Measurements from ENCODE around the gene CLSTN2. TPM values are rescaled to one million over a fixed set of nuclear protein-coding genes. Genes with fewer than 3 reads are reported as not detected.

Gene CLSTN2
- total RNA-seq, 1 experiment from 2014 or later, result not detected

DNA sequence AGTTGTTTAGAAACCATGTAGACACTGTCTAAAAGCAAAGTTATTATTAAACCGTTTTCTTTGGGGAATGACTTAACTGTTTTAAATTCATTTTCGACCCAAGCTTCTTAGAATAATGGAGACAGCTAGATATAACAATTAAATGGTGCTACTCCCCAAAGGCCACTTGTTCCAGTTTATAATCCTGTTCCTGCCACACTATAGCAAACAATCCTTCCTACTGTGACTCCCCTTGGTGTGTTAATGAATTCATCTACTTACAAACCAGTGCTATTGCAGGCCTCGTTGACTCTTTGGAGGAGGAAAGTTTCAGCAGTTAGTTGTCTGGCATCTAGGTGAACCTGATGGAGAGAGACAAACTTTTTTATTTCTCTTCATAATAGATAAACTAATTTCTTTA lies 25.2 kb upstream of the CLSTN2 start:
- Histone ChIP-seq H4K20me1 (ENCODE audit: insufficient read depth, low read depth, low read length) (no peaks in the 10 kb centered on the region), H3K27ac (ENCODE audit: low read length) (no peak overlapping the region), H2AFZ (ENCODE audit: low read length) (no peak overlapping the region), H3K9ac (ENCODE audit: low read length) (no peak overlapping the region), H3K4me1 (ENCODE audit: low read length) (no peaks in the 10 kb centered on the region), H3K9me3 (ENCODE audit: low read length) (no peaks in the 10 kb centered on the region), H3K4me3 (ENCODE audit: low read length) (no peak overlapping the region), H3K79me2 (ENCODE audit: low read length) (no peaks in the 10 kb centered on the region), H3K9me2 (replicated peaks; ENCODE audit: insufficient read depth, low read length) (no peaks in the 10 kb centered on the region), H3K27me3 (ENCODE audit: low read length) (no peaks in the 10 kb centered on the region), H3K4me2 (ENCODE audit: low read depth, low read length, poor library complexity, severe bottlenecking) (no peak overlapping the region), H3K36me3 (ENCODE audit: insufficient read depth, low read length) (no peaks in the 10 kb centered on the region)
- DNase-seq, result no peak

GRCh38 chr3:139916271-139916670 lies 18.7 kb upstream of the CLSTN2 start:
- Histone ChIP-seq H3K4me1 (ENCODE audit: low read length) (no peaks in the 10 kb centered on the region), H3K9me2 (replicated peaks; ENCODE audit: insufficient read depth, low read length) (no peaks in the 10 kb centered on the region), H3K36me3 (ENCODE audit: insufficient read depth, low read length) (no peaks in the 10 kb centered on the region), H3K9me3 (ENCODE audit: low read length) (no peaks in the 10 kb centered on the region), H3K9ac (ENCODE audit: low read length) (no peak overlapping the region), H3K4me2 (ENCODE audit: low read depth, low read length, poor library complexity, severe bottlenecking) (no peak overlapping the region), H3K4me3 (ENCODE audit: low read length) (no peak overlapping the region), H2AFZ (ENCODE audit: low read length) (no peak overlapping the region), H3K79me2 (ENCODE audit: low read length) (no peaks in the 10 kb centered on the region), H3K27ac (ENCODE audit: low read length) (no peak overlapping the region), H4K20me1 (ENCODE audit: insufficient read depth, low read depth, low read length) (no peaks in the 10 kb centered on the region), H3K27me3 (ENCODE audit: low read length) (no peaks in the 10 kb centered on the region)
- DNase-seq, result no peak

GRCh38 chr3:139917226-139917785 lies 17.7 kb upstream of the CLSTN2 start:
- Histone ChIP-seq H3K79me2 (ENCODE audit: low read length) (no peaks in the 10 kb centered on the region), H3K9ac (ENCODE audit: low read length) (no peak overlapping the region), H3K27ac (ENCODE audit: low read length) (no peak overlapping the region), H4K20me1 (ENCODE audit: insufficient read depth, low read depth, low read length) (no peaks in the 10 kb centered on the region), H3K27me3 (ENCODE audit: low read length) (no peaks in the 10 kb centered on the region), H3K4me3 (ENCODE audit: low read length) (no peak overlapping the region), H2AFZ (ENCODE audit: low read length) (no peak overlapping the region), H3K9me2 (replicated peaks; ENCODE audit: insufficient read depth, low read length) (no peaks in the 10 kb centered on the region), H3K4me1 (ENCODE audit: low read length) (no peaks in the 10 kb centered on the region), H3K36me3 (ENCODE audit: insufficient read depth, low read length) (no peaks in the 10 kb centered on the region), H3K4me2 (ENCODE audit: low read depth, low read length, poor library complexity, severe bottlenecking) (no peak overlapping the region), H3K9me3 (ENCODE audit: low read length) (no peaks in the 10 kb centered on the region)
- DNase-seq, result no peak

DNA sequence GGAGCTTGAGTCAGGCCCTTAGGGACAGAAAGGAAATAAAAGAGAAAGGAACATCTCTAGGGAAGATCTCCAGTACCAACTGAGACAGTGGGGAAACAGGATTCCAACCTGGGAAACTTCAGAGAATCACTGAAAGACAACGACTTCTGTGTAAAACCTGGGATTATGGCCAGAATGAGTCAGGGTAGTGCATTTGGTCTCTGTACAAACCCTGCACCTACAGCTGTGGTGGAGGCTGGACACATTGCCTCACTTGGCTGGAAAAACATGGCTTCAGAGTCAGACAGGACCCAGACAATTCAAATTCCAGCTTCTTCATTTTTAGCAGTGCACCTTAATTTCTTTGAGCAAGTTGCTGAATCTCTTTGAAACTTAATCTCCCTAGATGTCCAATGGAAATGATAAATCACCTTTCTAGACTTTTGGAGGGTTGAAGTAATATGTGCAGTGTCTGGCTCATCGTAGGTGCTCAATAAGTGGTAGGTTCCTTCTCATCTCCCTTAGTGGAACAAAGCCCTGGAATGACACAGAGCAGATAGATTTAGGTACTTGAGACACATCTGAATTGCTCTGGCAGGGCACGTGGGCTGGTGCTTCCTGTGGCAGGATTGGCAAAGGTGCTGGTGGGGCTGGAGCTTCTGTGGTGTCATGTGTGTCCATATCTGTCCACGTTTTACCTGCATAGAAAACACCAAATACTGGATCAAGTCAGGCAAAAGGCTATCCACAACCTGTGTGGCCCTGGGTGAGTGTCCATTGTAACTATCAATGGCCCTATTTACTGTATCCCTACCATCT lies 6.1 kb upstream of the CLSTN2 start:
- Histone ChIP-seq H3K4me3 (ENCODE audit: low read length) (no peak overlapping the region), H4K20me1 (ENCODE audit: insufficient read depth, low read depth, low read length) (no peaks in the 10 kb centered on the region), H3K9ac (ENCODE audit: low read length) (no peak overlapping the region), H3K9me2 (replicated peaks; ENCODE audit: insufficient read depth, low read length) (no peaks in the 10 kb centered on the region), H2AFZ (ENCODE audit: low read length) (no peak overlapping the region), H3K9me3 (ENCODE audit: low read length) (no peaks in the 10 kb centered on the region), H3K27ac (ENCODE audit: low read length) (no peak overlapping the region), H3K79me2 (ENCODE audit: low read length) (no peaks in the 10 kb centered on the region), H3K27me3 (ENCODE audit: low read length) (no peaks in the 10 kb centered on the region), H3K36me3 (ENCODE audit: insufficient read depth, low read length) (no peaks in the 10 kb centered on the region), H3K4me1 (ENCODE audit: low read length) (no peaks in the 10 kb centered on the region), H3K4me2 (ENCODE audit: low read depth, low read length, poor library complexity, severe bottlenecking) (no peak overlapping the region)
- DNase-seq, result peak; percentile 19

DNA sequence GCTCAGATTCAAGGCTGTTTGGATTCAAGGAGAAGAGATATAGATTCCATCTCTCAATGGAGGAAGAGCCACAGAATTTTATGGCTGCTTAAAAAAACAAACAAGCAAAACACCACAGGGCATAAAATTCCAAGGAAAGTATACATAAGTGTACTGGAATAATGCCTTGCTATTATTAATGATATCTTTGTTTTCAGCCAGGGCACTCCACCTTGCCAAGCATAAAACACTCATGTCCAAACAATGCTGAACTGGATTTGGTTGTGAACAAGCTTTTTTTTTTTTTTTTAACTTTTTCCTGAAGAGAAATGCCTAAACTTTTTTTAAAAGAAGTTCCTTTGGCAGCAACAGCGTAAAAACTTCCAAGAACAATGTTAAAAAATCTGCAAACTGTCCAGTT lies 4.8 kb upstream of the CLSTN2 start:
- no peaks in the 10 kb centered on the region for H3K79me2 ChIP-seq (ENCODE audit: low read length)
- H2AFZ ChIP-seq (ENCODE audit: low read length), result no peak overlapping the region
- no peaks in the 10 kb centered on the region for H4K20me1 ChIP-seq (ENCODE audit: insufficient read depth, low read depth, low read length)
- H3K4me1 ChIP-seq (ENCODE audit: low read length), result no peaks in the 10 kb centered on the region
- no peak overlapping the region for H3K4me2 ChIP-seq (ENCODE audit: low read depth, low read length, poor library complexity, severe bottlenecking)
- H3K4me3 ChIP-seq (ENCODE audit: low read length), result no peak overlapping the region
- H3K27ac ChIP-seq (ENCODE audit: low read length), result no peak overlapping the region
- no peaks in the 10 kb centered on the region for H3K9me3 ChIP-seq (ENCODE audit: low read length)
- H3K36me3 ChIP-seq (ENCODE audit: insufficient read depth, low read length), result no peaks in the 10 kb centered on the region
- H3K9ac ChIP-seq (ENCODE audit: low read length), result no peak overlapping the region
- H3K9me2 ChIP-seq (replicated peaks; ENCODE audit: insufficient read depth, low read length), result no peaks in the 10 kb centered on the region
- no peaks in the 10 kb centered on the region for H3K27me3 ChIP-seq (ENCODE audit: low read length)
- DNase-seq, result no peak

GRCh38 chr3:139933766-139934165 lies 1.2 kb upstream of the CLSTN2 start:
- H3K4me3 ChIP-seq (ENCODE audit: low read length), result no peak overlapping the region
- H4K20me1 ChIP-seq (ENCODE audit: insufficient read depth, low read depth, low read length), result no peaks in the 10 kb centered on the region
- H3K9ac ChIP-seq (ENCODE audit: low read length), result no peak overlapping the region
- H3K36me3 ChIP-seq (ENCODE audit: insufficient read depth, low read length), result no peaks in the 10 kb centered on the region
- no peaks in the 10 kb centered on the region for H3K9me3 ChIP-seq (ENCODE audit: low read length)
- H3K27me3 ChIP-seq (ENCODE audit: low read length), result no peaks in the 10 kb centered on the region
- DNase-seq, result peak; percentile 21
- H3K4me2 ChIP-seq (ENCODE audit: low read depth, low read length, poor library complexity, severe bottlenecking), result no peak overlapping the region
- no peak overlapping the region for H3K27ac ChIP-seq (ENCODE audit: low read length)
- H2AFZ ChIP-seq (ENCODE audit: low read length), result no peak overlapping the region
- no peaks in the 10 kb centered on the region for H3K9me2 ChIP-seq (replicated peaks; ENCODE audit: insufficient read depth, low read length)
- H3K4me1 ChIP-seq (ENCODE audit: low read length), result peaks cover 2% of the 10 kb centered on the region; the same call in 1 of the 2 replicates
- no peaks in the 10 kb centered on the region for H3K79me2 ChIP-seq (ENCODE audit: low read length)

DNA sequence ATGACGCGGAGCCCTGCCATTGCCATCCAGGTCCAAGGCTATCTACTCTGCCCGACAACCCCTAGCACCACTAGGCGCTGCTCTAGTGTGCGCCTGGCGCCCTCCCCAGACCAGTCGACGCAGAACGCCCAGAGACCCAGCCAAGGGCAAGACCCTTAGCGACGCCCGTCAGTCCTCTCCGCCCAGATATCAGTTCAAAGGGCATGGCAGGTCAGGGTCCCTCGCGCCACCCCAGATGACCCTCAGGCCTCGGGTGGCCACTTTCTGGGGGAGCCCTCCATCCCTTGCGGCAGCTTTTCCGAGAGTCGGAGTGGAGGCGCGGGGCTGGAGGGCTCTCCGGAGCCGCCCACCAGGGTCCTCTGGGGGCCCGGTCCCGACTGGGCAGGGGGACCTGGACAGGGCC lies 371 bp upstream of the CLSTN2 start:
- no peaks in the 10 kb centered on the region for H3K9me3 ChIP-seq (ENCODE audit: low read length)
- no peaks in the 10 kb centered on the region for H3K9me2 ChIP-seq (replicated peaks; ENCODE audit: insufficient read depth, low read length)
- H3K36me3 ChIP-seq (ENCODE audit: insufficient read depth, low read length), result no peaks in the 10 kb centered on the region
- H3K4me2 ChIP-seq (ENCODE audit: low read depth, low read length, poor library complexity, severe bottlenecking), result peak overlapping the region; percentile 44
- no peaks in the 10 kb centered on the region for H3K79me2 ChIP-seq (ENCODE audit: low read length)
- H3K9ac ChIP-seq (ENCODE audit: low read length), result no peak overlapping the region
- H3K27ac ChIP-seq (ENCODE audit: low read length), result no peak overlapping the region
- no peaks in the 10 kb centered on the region for H4K20me1 ChIP-seq (ENCODE audit: insufficient read depth, low read depth, low read length)
- H3K4me3 ChIP-seq (ENCODE audit: low read length), result peak overlapping the region; percentile 57; the same call in 1 of the 2 replicates
- peak; percentile 40 for DNase-seq
- H3K4me1 ChIP-seq (ENCODE audit: low read length), result peaks cover 2% of the 10 kb centered on the region; the same call in 1 of the 2 replicates
- H2AFZ ChIP-seq (ENCODE audit: low read length), result no peak overlapping the region
- no peaks in the 10 kb centered on the region for H3K27me3 ChIP-seq (ENCODE audit: low read length)

- Histone ChIP-seq H3K27ac (ENCODE audit: low read length) (no peak overlapping the region), H3K4me3 (ENCODE audit: low read length) (peak overlapping the region; percentile 57; the same call in 1 of the 2 replicates), H3K36me3 (ENCODE audit: insufficient read depth, low read length) (no peaks in the 10 kb centered on the region), H2AFZ (ENCODE audit: low read length) (no peak overlapping the region), H3K9me3 (ENCODE audit: low read length) (no peaks in the 10 kb centered on the region), H3K4me1 (ENCODE audit: low read length) (peaks cover 2% of the 10 kb centered on the region; the same call in 1 of the 2 replicates), H3K79me2 (ENCODE audit: low read length) (no peaks in the 10 kb centered on the region), H3K27me3 (ENCODE audit: low read length) (no peaks in the 10 kb centered on the region), H4K20me1 (ENCODE audit: insufficient read depth, low read depth, low read length) (no peaks in the 10 kb centered on the region), H3K9me2 (replicated peaks; ENCODE audit: insufficient read depth, low read length) (no peaks in the 10 kb centered on the region), H3K4me2 (ENCODE audit: low read depth, low read length, poor library complexity, severe bottlenecking) (peak overlapping the region; percentile 44), H3K9ac (ENCODE audit: low read length) (no peak overlapping the region)
- DNase-seq, result peak; percentile 40
These were observed 1.2 kb downstream of the CLSTN2 start for GRCh38 chr3:139935866-139936817.
